OCI-M1 (cell line): ENCODE data around the gene KRTAP2-4.
"Not testable (repeated sequence)": the region's sequence is repeated elsewhere in the genome, so short reads cannot be mapped to it uniquely, and the experiment has no call there.

Experiments
- DNase-seq: peaks from one replicate; lab custom pipeline; 2025; lab: John Stamatoyannopoulos, UW

The KRTAP2-4 gene

DNA sequence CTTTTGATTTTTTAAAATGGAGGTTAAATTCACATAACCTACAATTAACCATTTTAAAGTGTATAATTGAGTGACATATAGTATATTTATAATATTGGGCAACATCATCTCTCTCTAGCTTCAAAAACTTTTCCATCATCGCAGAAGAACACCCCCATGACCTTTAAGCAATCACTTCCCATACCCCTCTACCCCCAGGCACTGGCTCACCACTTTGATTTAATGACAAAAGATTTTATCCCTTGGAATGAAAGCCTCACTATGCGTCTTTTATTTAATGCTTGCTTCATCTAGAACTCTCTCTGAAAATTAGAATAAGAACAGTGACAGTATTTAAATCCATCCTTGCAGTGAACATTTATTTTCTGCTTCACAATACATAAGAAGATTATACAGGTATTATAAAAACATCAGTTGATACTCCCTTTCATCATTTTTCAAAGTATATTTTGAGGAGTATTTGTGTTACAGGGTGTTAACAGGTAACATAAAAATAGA, 27.8 kb downstream of the KRTAP2-4 start:
- DNase-seq: no peak

DNA sequence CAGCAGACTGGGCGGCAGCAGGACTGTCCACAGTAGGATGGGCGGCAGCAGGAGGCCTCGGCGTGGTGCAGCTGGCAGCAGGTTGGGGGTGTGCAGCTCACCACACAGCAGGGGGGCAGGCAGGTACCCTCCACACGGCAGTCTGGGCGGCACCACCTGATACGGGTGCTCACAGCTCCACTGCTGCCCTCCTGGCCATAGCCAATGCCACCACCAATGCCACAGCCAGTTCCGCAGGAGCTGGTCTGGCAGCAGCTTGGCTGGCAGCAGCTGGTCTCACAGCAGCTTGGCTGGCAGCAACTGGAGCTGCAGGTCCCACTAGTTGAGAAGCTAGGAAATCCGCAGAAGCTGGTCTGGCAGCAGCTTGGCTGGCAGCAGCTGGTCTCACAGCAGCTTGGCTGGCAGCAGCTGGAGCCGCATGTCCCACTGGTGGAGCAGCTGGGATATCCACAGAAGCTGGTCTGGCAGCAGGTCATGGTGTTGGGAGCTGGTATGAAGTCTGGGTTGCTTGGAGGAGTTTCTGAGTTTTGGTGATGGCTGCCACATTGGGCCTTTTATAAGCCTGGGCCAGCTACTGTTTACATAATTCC, 31.2 kb downstream of the KRTAP2-4 start, which contains the start of gene KRTAP1-3:
Gene KRTAP1-3 (minus strand): TSS at position 529 of the 590 bp plus-strand sequence. CDS start 53 bp downstream, at position 476.
- not testable (repeated sequence) for DNase-seq

DNA sequence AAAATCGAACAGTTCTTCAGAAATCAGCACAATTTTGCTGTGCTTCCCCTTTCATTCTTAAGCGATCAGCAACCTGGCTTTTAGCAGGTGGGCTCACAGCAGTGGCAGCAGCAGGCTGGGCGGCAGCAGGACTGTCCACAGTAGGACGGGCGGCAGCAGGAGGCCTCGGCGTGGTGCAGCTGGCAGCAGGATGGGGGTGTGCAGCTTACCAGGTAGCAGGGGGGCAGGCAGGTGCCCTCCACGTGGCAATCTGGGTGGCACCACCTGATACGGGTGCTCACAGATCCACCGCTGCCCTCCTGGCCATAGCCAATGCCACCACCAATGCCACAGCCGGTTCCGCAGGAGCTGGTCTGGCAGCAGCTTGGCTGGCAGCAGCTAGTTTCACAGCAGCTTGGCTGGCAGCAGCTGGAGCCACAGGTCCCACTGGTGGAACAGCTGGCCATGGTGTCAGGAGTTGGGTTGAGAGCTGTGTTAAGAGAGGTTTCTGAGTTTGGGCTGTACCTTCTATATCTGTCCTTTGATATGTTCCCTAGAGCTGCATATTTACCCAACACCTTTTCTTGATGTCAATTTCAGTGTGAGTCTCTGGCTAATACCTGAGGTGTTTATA, 35.9 kb downstream of the KRTAP2-4 start, which contains the start of gene KRTAP1-4:
Gene KRTAP1-4 (minus strand): TSS at position 563 of the 613 bp plus-strand sequence. CDS start 117 bp downstream, at position 446.
- DNase-seq: no peak

DNA sequence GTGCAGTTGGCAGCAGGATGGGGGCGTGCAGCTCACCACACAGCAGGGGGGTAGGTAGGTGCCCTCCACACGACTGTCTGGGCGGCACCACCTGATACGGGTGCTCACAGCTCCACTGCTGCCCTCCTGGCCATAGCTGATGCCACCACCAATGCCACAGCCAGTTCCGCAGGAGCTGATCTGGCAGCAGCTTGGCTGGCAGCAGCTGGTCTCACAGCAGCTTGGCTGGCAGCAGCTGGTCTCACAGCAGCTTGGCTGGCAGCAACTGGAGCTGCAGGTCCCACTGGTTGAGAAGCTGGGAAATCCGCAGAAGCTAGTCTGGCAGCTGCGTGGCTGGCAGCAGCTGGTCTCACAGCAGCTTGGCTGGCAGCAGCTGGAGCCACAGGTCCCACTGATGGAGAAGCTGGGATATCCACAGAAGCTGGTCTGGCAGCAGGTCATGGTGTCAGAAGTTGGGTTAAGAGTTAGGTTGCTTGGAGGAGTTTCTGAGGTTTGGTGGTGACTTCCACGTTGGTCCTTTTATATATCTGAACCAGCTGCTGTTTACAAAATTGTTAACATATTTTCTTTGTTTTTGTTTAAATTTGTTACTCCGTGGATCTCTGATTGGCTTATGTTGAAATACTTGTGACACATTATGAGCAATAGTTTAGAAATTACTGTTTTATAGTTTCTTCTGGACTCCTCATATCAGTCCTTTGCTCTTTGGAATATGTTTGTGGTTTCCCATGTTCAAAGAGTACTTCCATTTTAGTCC, 38.8 kb downstream of the KRTAP2-4 start, which contains the start of gene KRTAP1-5:
Gene KRTAP1-5 (minus strand): TSS at position 494 of the 757 bp plus-strand sequence. CDS start 53 bp downstream, at position 441.
- no peak for DNase-seq

DNA sequence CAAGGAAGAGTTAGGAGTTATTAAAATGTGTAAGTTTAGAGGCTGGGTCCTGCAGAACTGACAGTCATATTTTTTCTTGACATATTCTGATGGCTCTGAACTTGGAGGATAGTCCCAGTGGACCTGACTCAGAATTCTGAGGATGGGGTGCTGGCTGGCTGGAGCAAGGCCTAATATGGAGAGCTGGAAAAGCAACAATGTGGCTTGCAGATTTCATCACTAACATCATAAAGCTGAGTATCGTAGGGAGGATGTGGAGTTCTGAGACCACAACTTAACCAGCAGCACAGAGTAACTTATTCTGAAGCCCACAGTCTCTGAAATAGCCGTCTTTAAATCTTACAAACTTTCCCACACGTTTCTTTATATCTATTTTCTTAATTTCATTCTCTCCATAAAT, 41.0 kb downstream of the KRTAP2-4 start:
- no peak for DNase-seq

DNA sequence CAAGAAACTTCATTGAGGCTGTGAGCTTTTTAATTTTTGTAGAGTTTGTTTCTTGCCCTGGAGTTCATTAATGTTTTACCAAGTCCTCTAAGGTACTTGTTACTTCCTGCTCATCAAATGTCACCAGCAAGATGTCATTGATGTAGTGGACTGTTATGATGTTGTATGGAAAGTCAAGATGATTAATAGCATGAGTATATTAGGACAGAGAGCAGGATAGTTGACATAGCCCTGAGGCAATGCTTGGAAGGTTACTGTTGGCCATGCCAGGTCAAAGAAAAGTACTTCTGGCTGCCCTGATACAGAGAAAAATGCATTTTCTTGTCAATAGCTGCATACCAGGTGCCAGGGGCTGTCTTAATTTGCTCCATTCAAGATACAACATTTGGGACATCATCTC, 45.3 kb downstream of the KRTAP2-4 start:
- no peak for DNase-seq

DNA sequence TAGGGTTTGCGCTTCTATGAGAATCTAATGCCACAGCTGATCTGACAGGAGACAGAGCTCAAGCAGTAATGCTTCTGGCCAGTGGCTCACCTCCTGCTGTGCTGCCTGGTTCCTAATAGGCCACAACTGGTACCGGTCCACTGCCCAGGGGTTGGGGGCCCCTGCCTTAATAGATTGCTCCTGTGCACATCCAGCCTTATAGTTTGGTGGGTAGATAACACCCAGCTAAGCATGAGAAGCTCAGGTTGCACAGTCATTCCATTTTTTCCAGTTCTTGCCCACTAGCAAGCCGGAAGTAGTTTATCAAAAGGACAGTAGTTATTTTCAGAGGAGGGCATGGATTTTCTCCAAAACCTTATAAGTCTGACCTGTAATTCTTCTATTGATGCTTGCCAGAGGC, 46.3 kb downstream of the KRTAP2-4 start:
- no peak for DNase-seq

DNA sequence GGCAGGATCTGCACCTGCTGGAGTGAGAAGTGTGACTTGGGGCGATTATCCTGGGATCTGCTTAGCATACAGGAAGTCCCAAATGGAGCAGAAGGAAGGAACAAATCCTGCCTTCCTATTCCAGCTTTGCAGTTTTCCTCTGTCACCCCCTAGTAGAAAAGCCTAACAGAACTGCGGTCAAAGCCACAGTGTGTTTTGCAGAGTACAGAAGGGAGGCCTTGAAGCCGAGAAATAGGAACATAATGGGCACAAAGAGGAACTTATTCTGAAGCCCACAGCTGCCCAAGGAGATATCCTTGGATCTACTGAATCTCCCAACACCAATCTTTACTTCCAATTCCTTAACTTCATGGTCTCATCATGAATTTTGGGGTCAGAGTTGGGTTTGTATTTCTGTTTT, 47.1 kb downstream of the KRTAP2-4 start:
- DNase-seq: no peak

DNA sequence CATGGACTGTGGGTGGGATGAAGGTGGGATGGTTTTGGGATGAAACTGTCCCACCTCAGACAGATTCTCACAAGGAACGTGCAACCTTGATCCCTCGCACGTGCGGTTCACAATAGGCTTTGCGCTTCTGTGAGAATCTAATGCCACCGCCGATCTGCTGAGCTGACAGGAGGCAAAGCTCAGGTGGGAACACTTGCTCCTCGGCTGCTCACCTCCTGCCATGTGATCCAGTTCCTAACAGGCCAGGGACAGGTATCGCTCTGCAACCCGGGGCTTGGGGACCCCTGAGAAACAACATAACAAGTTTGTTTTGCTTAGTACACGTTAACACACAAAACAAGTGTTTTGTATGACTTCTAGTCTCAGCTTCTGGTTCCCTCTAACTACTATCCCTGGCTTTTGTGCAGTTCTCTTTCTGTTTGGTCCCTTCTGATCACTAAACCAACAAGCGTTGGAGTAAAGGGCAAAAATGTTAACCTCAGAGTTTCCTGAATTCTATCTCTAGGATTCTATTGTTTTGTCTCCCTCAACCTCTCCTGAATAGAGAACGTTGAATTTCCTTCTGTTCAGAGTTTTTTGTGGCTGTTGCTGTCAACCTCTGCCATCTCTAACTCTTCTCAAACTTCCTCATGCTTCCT, 49.0 kb downstream of the KRTAP2-4 start:
- no peak for DNase-seq

DNA sequence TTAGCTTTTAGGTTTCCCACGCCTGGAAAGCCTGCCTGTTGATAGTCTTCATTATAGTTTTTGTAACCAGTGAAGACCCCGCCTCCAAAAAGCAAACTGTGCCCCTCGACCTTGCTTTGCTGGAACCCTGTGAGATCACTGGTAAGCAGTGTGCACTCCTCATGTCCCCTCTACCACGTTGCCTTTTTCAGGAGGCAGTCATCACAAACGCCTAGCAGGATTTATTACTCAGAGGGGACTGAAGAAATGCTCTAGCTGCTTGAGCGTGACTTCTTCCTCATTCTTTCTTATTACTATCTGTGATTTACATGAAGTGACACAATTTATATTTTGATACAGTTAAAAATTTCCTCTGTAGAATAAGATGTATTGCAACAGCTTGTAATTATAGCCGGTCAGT, 50.2 kb downstream of the KRTAP2-4 start:
- DNase-seq: no peak
